ENCODE results near the gene CYTL1.
"Not testable (repeated sequence)": the region's sequence is repeated elsewhere in the genome, so short reads cannot be mapped to it uniquely, and the experiment has no call there.

- TF ChIP-seq, protein P1, sequence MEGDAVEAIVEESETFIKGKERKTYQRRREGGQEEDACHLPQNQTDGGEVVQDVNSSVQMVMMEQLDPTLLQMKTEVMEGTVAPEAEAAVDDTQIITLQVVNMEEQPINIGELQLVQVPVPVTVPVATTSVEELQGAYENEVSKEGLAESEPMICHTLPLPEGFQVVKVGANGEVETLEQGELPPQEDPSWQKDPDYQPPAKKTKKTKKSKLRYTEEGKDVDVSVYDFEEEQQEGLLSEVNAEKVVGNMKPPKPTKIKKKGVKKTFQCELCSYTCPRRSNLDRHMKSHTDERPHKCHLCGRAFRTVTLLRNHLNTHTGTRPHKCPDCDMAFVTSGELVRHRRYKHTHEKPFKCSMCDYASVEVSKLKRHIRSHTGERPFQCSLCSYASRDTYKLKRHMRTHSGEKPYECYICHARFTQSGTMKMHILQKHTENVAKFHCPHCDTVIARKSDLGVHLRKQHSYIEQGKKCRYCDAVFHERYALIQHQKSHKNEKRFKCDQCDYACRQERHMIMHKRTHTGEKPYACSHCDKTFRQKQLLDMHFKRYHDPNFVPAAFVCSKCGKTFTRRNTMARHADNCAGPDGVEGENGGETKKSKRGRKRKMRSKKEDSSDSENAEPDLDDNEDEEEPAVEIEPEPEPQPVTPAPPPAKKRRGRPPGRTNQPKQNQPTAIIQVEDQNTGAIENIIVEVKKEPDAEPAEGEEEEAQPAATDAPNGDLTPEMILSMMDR (IDR thresholded peaks at IDR 0.05; ENCODE audit: low read depth, low read length), result not testable (repeated sequence)
- not testable (repeated sequence) for TF ChIP-seq MYC (IDR thresholded peaks at IDR 0.05; ENCODE audit: low read depth, low read length); POLR2A (IDR thresholded peaks at IDR 0.05; ENCODE audit: extremely low read depth, insufficient read length)
Measured at GRCh38 chr4:5001641-5002040, 17.6 kb downstream of the CYTL1 start.

Data from NB4 (cell line).